Lung (tissue), 12 donors: ENCODE results near the gene HELZ2. TPM values are rescaled to one million over a fixed set of nuclear protein-coding genes. Genes with fewer than 3 reads are reported as not detected.

Experiments used
- ATAC-seq: fragments of 200-7000 bp; cut with Tn5 transposase; one replicate; pipeline ENCODE4 v1.9.1; 2020; ENCODE audit warnings: moderate number of reproducible peaks; ENCODE audit not compliant: insufficient read depth, low FRiP score
- DNase-seq, 3 donors: peaks; one replicate each; pipeline ENCODE4 v3.0.0-alpha.2; 2013 to 2017
- H3K27ac ChIP-seq, 2 donors: one replicate each; pipeline ENCODE4 v1.5.1; 2013; ENCODE audit warnings: mild to moderate bottlenecking in 2 of 2, moderate library complexity in 2 of 2, control low read depth in 1 of 2, inconsistent platforms in 1 of 2, low read depth in 1 of 2, low read length in 1 of 2
- H3K27me3 ChIP-seq, 3 donors: one replicate each; pipeline ENCODE4 v1.5.1; 2013; ENCODE audit warnings: low read length in 2 of 3; ENCODE audit not compliant: control insufficient read depth in 3 of 3, insufficient read depth in 3 of 3
- H3K36me3 ChIP-seq, 4 donors: one replicate each; pipeline ENCODE4 v1.5.1; 2013; ENCODE audit warnings: low read length in 4 of 4, mild to moderate bottlenecking in 1 of 4, moderate library complexity in 1 of 4; ENCODE audit not compliant: control insufficient read depth in 4 of 4, insufficient read depth in 4 of 4
- H3K4me1 ChIP-seq, 5 donors: one replicate each; pipeline ENCODE4 v1.5.1; 2013; ENCODE audit warnings: low read length in 5 of 5, mild to moderate bottlenecking in 2 of 5, moderate library complexity in 1 of 5; ENCODE audit not compliant: control insufficient read depth in 5 of 5, insufficient read depth in 5 of 5
- H3K4me3 ChIP-seq: one replicate; pipeline ENCODE4 v1.5.1; 2013; ENCODE audit warnings: mild to moderate bottlenecking, control low read depth, moderate library complexity
- H3K9ac ChIP-seq, 2 donors: one replicate each; pipeline ENCODE4 v1.5.1; 2013; ENCODE audit warnings: low read length in 2 of 2, control low read depth in 1 of 2; ENCODE audit not compliant: insufficient read depth in 1 of 2
- H3K9me3 ChIP-seq, 4 donors: one replicate each; pipeline ENCODE4 v1.5.1; 2013; ENCODE audit warnings: low read length in 3 of 4, mild to moderate bottlenecking in 1 of 4, moderate library complexity in 1 of 4; ENCODE audit not compliant: control insufficient read depth in 4 of 4, insufficient read depth in 3 of 4
- WGBS, 2 donors: extraction: QIAGEN DNeasy Blood & Tissue Kit; methylation state at CpG; one replicate each; pipeline ENCODE4 v1.1.7; 2013; 5-methylcytosine and 5-hydroxymethylcytosine counted together
- polyA plus RNA-seq, 2 donors: library from polyadenylated mRNA; stranded (reverse); fragments of 200-250 nt; gene quantifications; one replicate each; pipeline ENCODE4 v1.2.1, GENCODE V29; 2013
- total RNA-seq, 2 donors: library from RNA; depleted of rRNA in 1 of 2; stranded (reverse); fragments of >200 nt in 1 of 2; gene quantifications; one replicate each; pipeline ENCODE4 v1.2.1, GENCODE V29; 2014 to 2021
- TF ChIP-seq, protein P1 (sequence below): IDR thresholded peaks from 2 replicates; pipeline ENCODE4 v1.5.1; 2012; ENCODE audit warnings: mild to moderate bottlenecking; ENCODE audit errors: control extremely low read depth, extremely low read depth
- donor health status: control.
- donor health status: control.
- donor health status: Bipolar disorder and iron deficiency.
- donor health status: healthy.
- donor health status: DM: yes; HTN: yes; CAD: no.

Gene HELZ2
- total and polyA plus RNA-seq, 4 donors, result 9.0 to 47.2 (median 25.4) TPM

DNA sequence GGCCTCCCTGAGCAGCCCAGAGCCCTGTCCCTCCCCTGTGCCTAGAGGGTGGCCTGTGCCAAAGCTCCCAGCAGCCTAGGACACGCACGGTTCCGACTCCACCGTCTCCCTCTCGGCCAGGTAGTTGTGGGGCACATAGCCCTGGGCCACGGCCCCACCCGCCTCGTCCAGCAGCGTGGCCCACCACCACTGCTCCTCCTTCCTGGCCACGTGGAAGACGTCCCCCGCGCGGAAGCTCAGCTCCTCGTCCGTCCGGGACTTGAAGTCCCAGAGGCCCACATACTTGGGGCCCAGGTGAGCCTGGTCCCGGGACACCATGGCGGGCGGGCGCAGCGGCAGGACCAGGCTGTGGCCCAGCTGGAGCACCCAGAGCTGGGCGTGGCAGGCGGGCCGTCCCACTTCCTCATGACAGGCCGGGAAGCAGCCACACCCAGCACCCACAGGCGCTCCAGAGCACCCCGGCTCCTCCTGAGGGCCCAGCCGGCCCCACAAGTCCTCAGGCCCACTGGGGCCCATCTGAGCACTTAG lies 37.0 kb downstream of the HELZ2 start, which contains the start of gene PTK6:
PTK6 (minus strand) TSS at position 380 of the 528 bp plus-strand sequence; CDS start at position 318, 62 bp downstream.
- Histone ChIP-seq H3K27me3 (peaks cover 0 to 7% (median 4%) of the 10 kb centered on the region in 3 donors), H3K9ac (no peak within 1 kb of the TSS)

DNA sequence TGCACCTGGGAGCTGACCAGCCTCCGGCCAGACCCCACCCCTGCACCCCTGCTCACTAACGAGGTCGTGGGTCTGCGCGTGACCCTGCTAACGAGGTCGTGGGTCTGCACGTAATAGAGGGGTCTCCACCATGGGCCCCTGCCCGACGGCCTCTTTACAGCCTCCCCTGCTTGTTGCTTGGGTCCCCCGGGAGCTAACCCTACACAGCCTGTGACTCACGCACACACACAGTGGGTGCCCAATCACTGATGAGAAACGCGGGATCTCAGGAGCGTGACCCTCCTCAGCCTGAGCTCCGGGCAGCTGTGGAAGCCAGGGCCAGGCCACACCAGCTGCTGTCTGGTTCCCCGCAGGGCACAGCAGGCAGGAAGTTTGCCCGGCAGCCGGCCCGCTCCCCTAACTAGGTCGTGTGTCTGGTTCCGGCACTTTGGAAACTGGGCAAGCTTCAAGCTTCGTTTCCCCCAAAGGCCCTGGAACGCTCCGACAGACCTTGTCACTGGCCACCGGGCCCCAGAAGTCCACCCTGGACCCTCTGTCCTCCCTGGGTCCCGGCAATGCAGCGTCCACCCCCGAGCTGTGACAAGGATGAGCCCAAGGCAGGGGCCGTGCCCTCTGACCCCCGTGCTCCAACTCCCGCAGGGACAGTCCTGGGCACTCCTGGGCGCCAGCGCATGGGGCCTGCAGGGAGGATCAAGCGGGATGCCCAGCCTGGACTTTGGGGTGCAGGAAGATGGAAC lies 37.6 kb downstream of the HELZ2 start:
- Histone ChIP-seq H3K36me3 (no peaks in the 10 kb centered on the region), H3K27me3 (peaks cover 0 to 10% (median 5%) of the 10 kb centered on the region in 3 donors), H3K4me3 (no peak overlapping the region), H3K9ac (no peak overlapping the region), H3K9me3 (no peaks in the 10 kb centered on the region), H3K27ac (peak overlapping the region in 1 of 2 donors; percentile 6), H3K4me1 (peaks cover 0 to 9% (median 0%) of the 10 kb centered on the region in 5 donors)
- TF ChIP-seq, protein P1, sequence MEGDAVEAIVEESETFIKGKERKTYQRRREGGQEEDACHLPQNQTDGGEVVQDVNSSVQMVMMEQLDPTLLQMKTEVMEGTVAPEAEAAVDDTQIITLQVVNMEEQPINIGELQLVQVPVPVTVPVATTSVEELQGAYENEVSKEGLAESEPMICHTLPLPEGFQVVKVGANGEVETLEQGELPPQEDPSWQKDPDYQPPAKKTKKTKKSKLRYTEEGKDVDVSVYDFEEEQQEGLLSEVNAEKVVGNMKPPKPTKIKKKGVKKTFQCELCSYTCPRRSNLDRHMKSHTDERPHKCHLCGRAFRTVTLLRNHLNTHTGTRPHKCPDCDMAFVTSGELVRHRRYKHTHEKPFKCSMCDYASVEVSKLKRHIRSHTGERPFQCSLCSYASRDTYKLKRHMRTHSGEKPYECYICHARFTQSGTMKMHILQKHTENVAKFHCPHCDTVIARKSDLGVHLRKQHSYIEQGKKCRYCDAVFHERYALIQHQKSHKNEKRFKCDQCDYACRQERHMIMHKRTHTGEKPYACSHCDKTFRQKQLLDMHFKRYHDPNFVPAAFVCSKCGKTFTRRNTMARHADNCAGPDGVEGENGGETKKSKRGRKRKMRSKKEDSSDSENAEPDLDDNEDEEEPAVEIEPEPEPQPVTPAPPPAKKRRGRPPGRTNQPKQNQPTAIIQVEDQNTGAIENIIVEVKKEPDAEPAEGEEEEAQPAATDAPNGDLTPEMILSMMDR, result no peak
- no peak for ATAC-seq
- WGBS, 2 donors, result 64 to 84% methylated on average over 35 of the region's 35 CpGs
- no peak for DNase-seq

More for the DNA sequence above, 37.0 kb downstream of the HELZ2 start, which contains the start of gene PTK6:
- H3K9me3 ChIP-seq, result no peaks in the 10 kb centered on the region
- TF ChIP-seq, protein P1, result no peak
- ATAC-seq (peak; percentile 52), DNase-seq (no peak)
- 60 to 68% methylated on average over 25 to 29 of the region's 29 CpGs for WGBS, 2 donors
- peaks cover 0 to 9% (median 0%) of the 10 kb centered on the region in 5 donors for H3K4me1 ChIP-seq
- peak within 1 kb of the TSS in 1 of 2 donors; percentile 87 for H3K27ac ChIP-seq
- no peak within 1 kb of the TSS for H3K4me3 ChIP-seq
- no peaks in the 10 kb centered on the region for H3K36me3 ChIP-seq

DNA sequence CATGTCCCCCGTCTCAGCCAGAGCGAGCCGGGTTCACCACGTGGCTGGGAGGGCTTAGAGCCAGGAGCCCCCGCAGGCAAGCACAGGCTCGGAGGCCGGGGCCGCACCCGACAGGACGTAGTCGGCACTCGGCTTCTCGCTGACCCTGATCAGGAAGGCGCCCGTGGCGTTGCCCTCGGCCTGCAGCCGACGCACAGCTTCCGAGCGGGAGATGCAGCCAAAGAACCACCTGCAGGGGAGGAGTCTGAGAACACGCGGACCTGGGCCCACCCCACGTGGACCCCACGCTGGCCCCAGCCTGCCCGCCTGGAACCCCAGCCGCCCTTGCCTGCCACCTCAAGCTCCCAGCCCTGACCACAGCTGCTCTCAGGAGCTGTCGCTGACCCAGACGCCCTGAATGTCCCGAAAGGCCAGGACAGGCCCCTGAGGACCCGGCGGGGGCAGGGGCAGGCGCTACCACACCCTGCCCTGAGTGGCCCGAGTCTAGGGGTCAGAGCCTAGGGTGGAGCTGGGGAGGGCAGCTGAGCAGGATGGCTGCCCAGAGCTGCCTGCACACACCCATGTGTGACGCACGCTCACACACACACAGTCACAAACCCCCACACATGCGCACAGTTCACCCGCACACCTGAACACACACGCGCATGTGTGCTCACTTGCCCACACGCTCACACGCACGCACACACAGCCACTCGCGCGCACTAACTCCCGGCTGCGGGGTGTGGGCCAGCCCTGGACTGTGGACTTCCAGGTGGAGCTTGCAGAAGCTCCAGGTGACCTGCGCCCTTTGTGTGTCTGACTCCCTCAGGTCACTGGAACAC lies 39.0 kb downstream of the HELZ2 start:
- no peak for ATAC-seq
- Histone ChIP-seq H3K27me3 (peaks cover 0 to 10% (median 5%) of the 10 kb centered on the region in 3 donors), H3K4me1 (peaks cover 0 to 9% (median 0%) of the 10 kb centered on the region in 5 donors), H3K9me3 (no peaks in the 10 kb centered on the region), H3K27ac (no peak overlapping the region), H3K36me3 (no peaks in the 10 kb centered on the region), H3K9ac (no peak overlapping the region), H3K4me3 (no peak overlapping the region)
- TF ChIP-seq, protein P1, result no peak
- WGBS, 2 donors, result 66 to 79% methylated on average over 44 to 49 of the region's 49 CpGs
- DNase-seq, result no peak
